ENCODE measurements around the gene REPIN1.

The REPIN1 gene

DNA sequence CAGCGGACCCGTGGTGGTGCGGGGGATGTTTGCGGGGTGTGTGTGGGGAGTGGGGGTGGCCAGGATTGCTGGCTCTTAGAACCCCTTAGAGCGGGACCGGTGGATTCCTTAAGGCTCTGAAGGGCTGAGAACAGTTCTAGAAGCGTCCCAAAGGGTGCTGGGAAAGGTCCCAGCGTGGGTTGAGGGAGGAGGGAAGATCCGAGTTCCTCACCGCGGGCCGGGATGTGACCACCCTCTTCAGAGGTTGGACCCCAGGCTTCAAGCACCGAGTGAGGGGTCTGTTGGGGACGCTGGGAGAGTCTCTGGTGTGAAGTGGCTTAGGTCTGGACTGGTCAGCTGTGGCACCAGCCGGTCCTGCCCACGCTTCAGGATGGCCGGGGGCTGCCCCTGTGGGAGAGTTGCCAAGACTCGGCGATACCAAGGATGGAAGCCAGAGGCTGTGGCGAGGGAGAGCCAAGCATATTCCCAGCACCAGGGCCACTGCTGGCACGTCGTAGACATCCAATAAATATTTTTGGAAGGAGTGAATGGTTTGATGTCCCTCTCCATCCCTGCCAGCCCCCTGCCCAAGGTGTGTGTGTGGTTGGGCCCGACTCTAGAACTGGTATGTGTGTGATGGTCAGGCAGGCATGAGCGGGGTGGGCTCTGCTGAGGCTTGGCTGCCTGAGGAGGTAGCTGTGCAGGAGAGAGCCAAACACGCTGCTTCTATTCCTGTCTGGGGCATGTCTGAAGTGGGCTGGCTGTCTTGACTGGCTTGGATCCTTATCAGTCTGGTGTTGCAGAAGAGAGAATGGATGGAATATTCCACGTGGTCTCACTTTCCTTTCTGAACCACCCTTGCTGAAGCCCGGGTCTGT lies 29.7 kb downstream of the REPIN1 start:
- Histone ChIP-seq H3K4me1 (ENCODE audit: insufficient read depth, low read length, poor library complexity, severe bottlenecking) (no peaks in the 10 kb centered on the region), H3K9ac (ENCODE audit: low read depth, low read length, poor library complexity, severe bottlenecking) (no peak overlapping the region), H2AFZ (ENCODE audit: low read length) (no peak overlapping the region), H3K27me3 (ENCODE audit: insufficient read depth, low read length, poor library complexity, severe bottlenecking) (no peaks in the 10 kb centered on the region), H3F3A (ENCODE audit: low read depth) (no peaks in the 10 kb centered on the region), H3K4me2 (ENCODE audit: low read depth, low read length, poor library complexity, severe bottlenecking) (no peak overlapping the region), H3K79me2 (ENCODE audit: insufficient read depth, low read length) (peaks cover 3% of the 10 kb centered on the region; the same call in 1 of the 2 replicates), H3K36me3 (ENCODE audit: insufficient read depth, low read length) (peaks cover 18% of the 10 kb centered on the region; the same call in 1 of the 2 replicates), H3K4me3 (ENCODE audit: low read length, poor library complexity, severe bottlenecking) (no peak overlapping the region), H3K9me3 (ENCODE audit: insufficient read depth, low read depth, low read length) (no peaks in the 10 kb centered on the region), H3K9me2 (replicated peaks; ENCODE audit: low read depth, low read length) (no peaks in the 10 kb centered on the region), H4K20me1 (ENCODE audit: insufficient read depth, low read length, poor library complexity, severe bottlenecking) (no peaks in the 10 kb centered on the region)
- no peak for TF ChIP-seq EZH2phosphoT487 (IDR thresholded peaks at IDR 0.05; ENCODE audit: borderline replicate concordance)
- TF ChIP-seq, protein P1, sequence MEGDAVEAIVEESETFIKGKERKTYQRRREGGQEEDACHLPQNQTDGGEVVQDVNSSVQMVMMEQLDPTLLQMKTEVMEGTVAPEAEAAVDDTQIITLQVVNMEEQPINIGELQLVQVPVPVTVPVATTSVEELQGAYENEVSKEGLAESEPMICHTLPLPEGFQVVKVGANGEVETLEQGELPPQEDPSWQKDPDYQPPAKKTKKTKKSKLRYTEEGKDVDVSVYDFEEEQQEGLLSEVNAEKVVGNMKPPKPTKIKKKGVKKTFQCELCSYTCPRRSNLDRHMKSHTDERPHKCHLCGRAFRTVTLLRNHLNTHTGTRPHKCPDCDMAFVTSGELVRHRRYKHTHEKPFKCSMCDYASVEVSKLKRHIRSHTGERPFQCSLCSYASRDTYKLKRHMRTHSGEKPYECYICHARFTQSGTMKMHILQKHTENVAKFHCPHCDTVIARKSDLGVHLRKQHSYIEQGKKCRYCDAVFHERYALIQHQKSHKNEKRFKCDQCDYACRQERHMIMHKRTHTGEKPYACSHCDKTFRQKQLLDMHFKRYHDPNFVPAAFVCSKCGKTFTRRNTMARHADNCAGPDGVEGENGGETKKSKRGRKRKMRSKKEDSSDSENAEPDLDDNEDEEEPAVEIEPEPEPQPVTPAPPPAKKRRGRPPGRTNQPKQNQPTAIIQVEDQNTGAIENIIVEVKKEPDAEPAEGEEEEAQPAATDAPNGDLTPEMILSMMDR (conservative IDR thresholded peaks at IDR 0.05; ENCODE audit: low read length): no peak

DNA sequence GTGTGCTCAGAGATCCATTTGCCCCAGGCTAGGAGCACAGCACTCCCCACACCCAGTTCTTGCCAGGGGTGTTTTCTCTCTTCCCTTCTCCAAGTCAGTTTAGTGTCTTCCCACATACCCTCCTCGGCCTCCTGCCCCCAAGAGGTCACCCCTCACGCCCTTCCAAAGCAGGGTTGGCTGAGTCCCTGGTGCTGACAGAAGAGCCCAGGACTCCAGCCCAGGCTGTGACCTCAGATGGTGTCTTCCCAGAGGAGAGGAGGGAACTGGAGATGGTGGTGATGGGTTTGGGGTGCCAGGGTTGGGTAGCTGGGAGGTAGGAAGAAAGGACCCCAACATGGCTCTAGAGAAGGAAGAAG lies 30.3 kb downstream of the REPIN1 start:
- H3K4me2 ChIP-seq (ENCODE audit: low read depth, low read length, poor library complexity, severe bottlenecking): no peak overlapping the region
- no peaks in the 10 kb centered on the region for H3K9me2 ChIP-seq (replicated peaks; ENCODE audit: low read depth, low read length)
- TF ChIP-seq EZH2phosphoT487 (IDR thresholded peaks at IDR 0.05; ENCODE audit: borderline replicate concordance): no peak
- TF ChIP-seq, protein P1 (conservative IDR thresholded peaks at IDR 0.05; ENCODE audit: low read length): no peak
- peaks cover 3% of the 10 kb centered on the region; the same call in 1 of the 2 replicates for H3K79me2 ChIP-seq (ENCODE audit: insufficient read depth, low read length)
- no peaks in the 10 kb centered on the region for H3K9me3 ChIP-seq (ENCODE audit: insufficient read depth, low read depth, low read length)
- no peak overlapping the region for H2AFZ ChIP-seq (ENCODE audit: low read length)
- H3K4me3 ChIP-seq (ENCODE audit: low read length, poor library complexity, severe bottlenecking): no peak overlapping the region
- H3K27me3 ChIP-seq (ENCODE audit: insufficient read depth, low read length, poor library complexity, severe bottlenecking): no peaks in the 10 kb centered on the region
- no peak overlapping the region for H3K9ac ChIP-seq (ENCODE audit: low read depth, low read length, poor library complexity, severe bottlenecking)
- H3F3A ChIP-seq (ENCODE audit: low read depth): no peaks in the 10 kb centered on the region
- no peaks in the 10 kb centered on the region for H4K20me1 ChIP-seq (ENCODE audit: insufficient read depth, low read length, poor library complexity, severe bottlenecking)
- H3K36me3 ChIP-seq (ENCODE audit: insufficient read depth, low read length): peaks cover 18% of the 10 kb centered on the region; the same call in 1 of the 2 replicates
- H3K4me1 ChIP-seq (ENCODE audit: insufficient read depth, low read length, poor library complexity, severe bottlenecking): peaks cover 5% of the 10 kb centered on the region

DNA sequence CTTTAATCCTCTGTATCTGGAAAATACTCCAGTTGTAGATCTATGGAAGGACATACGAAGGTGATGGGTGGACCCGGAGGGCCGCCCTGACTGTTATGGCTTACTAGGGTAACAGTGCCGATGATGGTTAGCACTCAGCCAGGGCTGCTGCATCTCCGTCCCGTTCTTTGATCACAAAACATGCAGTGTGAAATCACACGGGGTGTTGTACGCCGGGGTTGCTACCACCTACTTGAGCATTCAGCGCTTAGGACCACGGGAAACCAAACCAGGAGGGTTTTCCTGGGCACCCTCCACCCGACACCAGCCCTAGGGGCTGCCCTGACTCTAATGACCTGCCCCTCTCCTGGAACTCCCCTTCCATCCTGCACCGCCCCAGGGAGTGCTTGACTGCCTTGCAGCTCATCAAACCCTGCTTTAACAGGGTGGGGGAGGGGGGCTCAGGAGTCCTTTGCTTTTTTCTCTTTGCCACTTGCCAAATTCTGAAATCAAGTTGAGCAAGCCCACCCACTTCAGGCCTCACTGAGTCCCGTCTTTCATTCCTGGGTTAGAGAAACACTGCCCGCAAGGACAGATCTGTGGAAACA lies 30.9 kb downstream of the REPIN1 start:
- Histone ChIP-seq H3K9ac (ENCODE audit: low read depth, low read length, poor library complexity, severe bottlenecking) (no peak overlapping the region), H3F3A (ENCODE audit: low read depth) (no peaks in the 10 kb centered on the region), H3K4me1 (ENCODE audit: insufficient read depth, low read length, poor library complexity, severe bottlenecking) (peaks cover 11% of the 10 kb centered on the region), H3K79me2 (ENCODE audit: insufficient read depth, low read length) (peaks cover 3% of the 10 kb centered on the region; the same call in 1 of the 2 replicates), H4K20me1 (ENCODE audit: insufficient read depth, low read length, poor library complexity, severe bottlenecking) (no peaks in the 10 kb centered on the region), H3K27me3 (ENCODE audit: insufficient read depth, low read length, poor library complexity, severe bottlenecking) (no peaks in the 10 kb centered on the region), H3K9me3 (ENCODE audit: insufficient read depth, low read depth, low read length) (no peaks in the 10 kb centered on the region), H2AFZ (ENCODE audit: low read length) (no peak overlapping the region), H3K4me3 (ENCODE audit: low read length, poor library complexity, severe bottlenecking) (no peak overlapping the region), H3K9me2 (replicated peaks; ENCODE audit: low read depth, low read length) (no peaks in the 10 kb centered on the region), H3K36me3 (ENCODE audit: insufficient read depth, low read length) (peaks cover 18% of the 10 kb centered on the region; the same call in 1 of the 2 replicates), H3K4me2 (ENCODE audit: low read depth, low read length, poor library complexity, severe bottlenecking) (no peak overlapping the region)
- TF ChIP-seq, protein P1 (conservative IDR thresholded peaks at IDR 0.05; ENCODE audit: low read length): no peak
- no peak for TF ChIP-seq EZH2phosphoT487 (IDR thresholded peaks at IDR 0.05; ENCODE audit: borderline replicate concordance)

Measured in Loucy (cell line).